ENCODE data around the gene PIGM. TPM values are rescaled to one million over a fixed set of nuclear protein-coding genes. Genes with fewer than 3 reads are reported as not detected.

PIGM gene
- total and polyA plus RNA-seq, 12 donors, result 3.0 to 9.4 (median 7.3) TPM

DNA sequence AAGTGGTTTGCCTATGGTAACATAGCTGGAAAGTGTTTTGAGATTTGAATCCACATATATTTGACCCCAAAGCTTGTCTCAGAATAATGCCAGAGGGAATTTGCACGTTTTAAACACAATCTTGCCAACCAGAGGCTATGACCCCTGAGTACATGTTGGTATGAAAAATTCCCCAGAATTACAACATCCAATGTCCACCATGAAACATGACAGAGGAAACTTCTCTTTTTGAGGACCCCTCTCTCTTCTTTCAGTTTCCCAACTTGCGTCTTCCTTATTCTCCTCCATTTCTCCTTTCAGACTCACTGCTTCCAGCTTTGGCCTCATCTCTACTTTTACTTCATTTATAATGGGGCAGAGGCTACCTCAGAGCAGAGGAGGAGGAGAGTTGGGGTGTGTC, 44.0 kb upstream of the PIGM start:
- intact Hi-C loops (cut with DNase I), result no loop called here
- no peak for TF ChIP-seq POLR2A (IDR thresholded peaks at IDR 0.05)
- TF ChIP-seq, protein P1, sequence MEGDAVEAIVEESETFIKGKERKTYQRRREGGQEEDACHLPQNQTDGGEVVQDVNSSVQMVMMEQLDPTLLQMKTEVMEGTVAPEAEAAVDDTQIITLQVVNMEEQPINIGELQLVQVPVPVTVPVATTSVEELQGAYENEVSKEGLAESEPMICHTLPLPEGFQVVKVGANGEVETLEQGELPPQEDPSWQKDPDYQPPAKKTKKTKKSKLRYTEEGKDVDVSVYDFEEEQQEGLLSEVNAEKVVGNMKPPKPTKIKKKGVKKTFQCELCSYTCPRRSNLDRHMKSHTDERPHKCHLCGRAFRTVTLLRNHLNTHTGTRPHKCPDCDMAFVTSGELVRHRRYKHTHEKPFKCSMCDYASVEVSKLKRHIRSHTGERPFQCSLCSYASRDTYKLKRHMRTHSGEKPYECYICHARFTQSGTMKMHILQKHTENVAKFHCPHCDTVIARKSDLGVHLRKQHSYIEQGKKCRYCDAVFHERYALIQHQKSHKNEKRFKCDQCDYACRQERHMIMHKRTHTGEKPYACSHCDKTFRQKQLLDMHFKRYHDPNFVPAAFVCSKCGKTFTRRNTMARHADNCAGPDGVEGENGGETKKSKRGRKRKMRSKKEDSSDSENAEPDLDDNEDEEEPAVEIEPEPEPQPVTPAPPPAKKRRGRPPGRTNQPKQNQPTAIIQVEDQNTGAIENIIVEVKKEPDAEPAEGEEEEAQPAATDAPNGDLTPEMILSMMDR (IDR thresholded peaks at IDR 0.05), result no peak
- Histone ChIP-seq H3K9me3 (replicated peaks in 1 of 3) (no peaks in the 10 kb centered on the region), H3K4me1 (replicated peaks in 1 of 2) (peaks cover 0 to 1% of the 10 kb centered on the region in 2 donors), H3K27ac (no peak overlapping the region), H3K4me3 (no peak overlapping the region), H3K27me3 (peaks cover 13% of the 10 kb centered on the region), H3K36me3 (replicated peaks in 1 of 2) (no peaks in the 10 kb centered on the region)
- no peak for DNase-seq
- WGBS, 4 donors, result 34 to 58% (median 53%) methylated on average over 2 of the region's 2 CpGs

DNA sequence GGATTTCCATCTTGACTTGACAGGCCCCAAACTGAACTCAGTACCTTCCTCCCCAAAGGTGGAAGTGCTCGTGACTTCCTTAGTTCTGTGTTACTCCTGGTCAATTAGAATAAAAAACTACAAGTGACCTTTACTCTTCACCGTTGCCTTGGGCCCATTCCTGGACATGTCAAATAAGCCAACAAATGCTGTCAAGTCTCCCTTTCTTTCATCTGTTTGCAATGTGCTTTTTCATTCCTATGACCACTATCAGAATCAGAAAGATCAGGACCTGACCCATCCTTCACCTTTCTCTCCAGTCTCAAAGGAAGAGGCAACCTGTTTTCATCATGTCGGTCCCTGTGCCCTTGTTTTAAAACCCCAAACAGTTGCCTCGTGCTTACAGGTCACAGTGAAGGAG, 43.1 kb upstream of the PIGM start:
- no peak overlapping the region for H3K4me3 ChIP-seq
- peaks cover 5% of the 10 kb centered on the region for H3K27me3 ChIP-seq
- no peak for DNase-seq
- intact Hi-C loops (cut with DNase I), result no loop called here
- TF ChIP-seq, protein P1 (IDR thresholded peaks at IDR 0.05), result no peak
- TF ChIP-seq POLR2A (IDR thresholded peaks at IDR 0.05), result no peak
- H3K36me3 ChIP-seq (replicated peaks in 1 of 2), result no peaks in the 10 kb centered on the region
- H3K9me3 ChIP-seq (replicated peaks in 1 of 3), result no peaks in the 10 kb centered on the region
- H3K27ac ChIP-seq, result no peak overlapping the region
- peaks cover 0 to 7% of the 10 kb centered on the region in 2 donors for H3K4me1 ChIP-seq (replicated peaks in 1 of 2)
- WGBS, 4 donors, result 65 to 79% (median 69%) methylated on average over 4 of the region's 4 CpGs

DNA sequence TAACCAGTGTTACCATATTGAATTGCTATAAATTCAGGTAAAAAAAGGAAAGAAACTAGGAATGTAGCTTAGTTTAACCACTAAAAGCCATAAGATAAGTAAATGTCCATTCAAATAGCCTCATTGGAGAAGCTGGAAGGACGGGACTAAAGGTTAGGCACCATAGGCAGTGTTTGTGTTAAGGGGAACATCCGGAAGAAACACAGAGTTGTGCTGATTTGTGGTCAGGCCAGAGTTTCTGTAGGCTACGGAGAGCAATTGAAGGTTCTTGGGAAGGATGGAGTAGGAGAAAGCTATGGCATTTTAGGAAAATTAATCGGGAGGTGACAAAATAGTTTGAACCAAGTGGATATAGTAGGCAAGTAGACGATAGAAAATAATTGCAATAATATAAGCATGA, 39.5 kb upstream of the PIGM start:
- H3K4me3 ChIP-seq, result no peak overlapping the region
- no peak for DNase-seq

DNA sequence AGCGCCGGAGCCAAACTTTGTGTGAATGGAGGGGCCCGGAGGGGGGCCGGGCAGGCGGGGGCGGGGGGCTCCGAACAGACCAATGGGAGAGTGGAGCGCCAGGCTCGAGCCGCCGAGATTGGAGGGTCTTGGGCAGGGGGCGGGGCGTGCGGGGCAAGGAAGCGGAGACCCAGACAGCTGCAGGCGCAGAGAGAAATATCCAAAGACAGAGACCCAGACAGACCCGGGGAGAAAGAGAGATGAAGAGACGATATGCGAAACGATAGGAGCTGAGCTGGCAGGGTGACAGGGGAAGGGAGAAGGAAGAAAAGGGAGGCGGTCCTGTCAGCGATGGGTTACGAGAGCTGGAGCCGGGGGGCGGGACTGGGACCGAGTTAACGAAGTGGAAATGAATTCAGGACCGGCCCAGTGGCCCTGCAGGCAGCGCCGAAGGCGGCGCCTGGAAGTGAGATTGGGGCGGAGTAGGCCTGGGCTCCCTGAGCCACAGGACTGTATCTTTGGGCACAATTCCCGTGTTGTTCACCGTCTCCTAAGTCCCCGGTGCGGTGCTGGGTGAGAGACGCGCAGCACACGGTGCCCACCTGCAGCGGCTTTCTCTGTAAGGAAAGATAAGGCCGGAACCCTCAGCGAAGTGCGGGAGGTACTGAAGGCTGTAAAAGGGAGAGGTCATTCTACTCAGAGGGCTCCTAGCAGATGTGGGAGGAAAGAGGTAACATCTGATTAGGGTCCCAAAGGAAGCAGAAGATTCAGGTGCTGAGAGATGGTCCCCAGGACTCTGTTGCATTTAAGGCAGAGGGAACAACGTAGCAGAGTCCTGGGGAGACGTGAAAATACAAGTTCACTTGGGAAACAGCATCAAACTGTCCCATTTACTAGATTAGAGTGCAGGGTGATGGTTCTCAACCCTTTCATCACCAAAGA, 38.7 kb upstream of the PIGM start:
- Histone ChIP-seq H3K36me3 (replicated peaks in 1 of 2) (no peaks in the 10 kb centered on the region), H3K4me3 (peak overlapping the region in 3 of 4 donors; percentile 18 to 63 (median 34)), H3K27ac (no peak overlapping the region), H3K27me3 (no peaks in the 10 kb centered on the region), H3K9me3 (replicated peaks in 1 of 3) (no peaks in the 10 kb centered on the region), H3K4me1 (replicated peaks in 1 of 2) (peaks cover 0 to 7% of the 10 kb centered on the region in 2 donors)
- DNase-seq, result peak; percentile 51 to 74 (median 72)
- intact Hi-C loops (cut with DNase I), result no loop called here
- TF ChIP-seq POLR2A (IDR thresholded peaks at IDR 0.05), result no peak
- TF ChIP-seq, protein P1 (IDR thresholded peaks at IDR 0.05), result no peak
- 2 to 3% (median 2%) methylated on average over 38 to 46 of the region's 46 CpGs for WGBS, 4 donors

More for the DNA sequence above, 39.5 kb upstream of the PIGM start:
- no peaks in the 10 kb centered on the region for H3K27me3 ChIP-seq
- intact Hi-C loops (cut with DNase I), result no loop called here
- TF ChIP-seq, protein P1 (IDR thresholded peaks at IDR 0.05), result no peak
- no peak for TF ChIP-seq POLR2A (IDR thresholded peaks at IDR 0.05)
- H3K27ac ChIP-seq, result no peak overlapping the region
- peaks cover 0 to 7% of the 10 kb centered on the region in 2 donors for H3K4me1 ChIP-seq (replicated peaks in 1 of 2)
- no peaks in the 10 kb centered on the region for H3K9me3 ChIP-seq (replicated peaks in 1 of 3)
- WGBS, 4 donors, result 79 to 84% (median 83%) methylated on average over 5 of the region's 5 CpGs
- H3K36me3 ChIP-seq (replicated peaks in 1 of 2), result no peaks in the 10 kb centered on the region
